SKM-1 treated with dmso at 0.1 percent for 144 hours (cell line): ENCODE measurements around the gene BAHD1.

Source experiments
- DNase-seq: peaks from one replicate; lab custom pipeline; 2025; ENCODE audit not compliant: unreplicated experiment; lab: John Stamatoyannopoulos, UW

Gene BAHD1

DNA sequence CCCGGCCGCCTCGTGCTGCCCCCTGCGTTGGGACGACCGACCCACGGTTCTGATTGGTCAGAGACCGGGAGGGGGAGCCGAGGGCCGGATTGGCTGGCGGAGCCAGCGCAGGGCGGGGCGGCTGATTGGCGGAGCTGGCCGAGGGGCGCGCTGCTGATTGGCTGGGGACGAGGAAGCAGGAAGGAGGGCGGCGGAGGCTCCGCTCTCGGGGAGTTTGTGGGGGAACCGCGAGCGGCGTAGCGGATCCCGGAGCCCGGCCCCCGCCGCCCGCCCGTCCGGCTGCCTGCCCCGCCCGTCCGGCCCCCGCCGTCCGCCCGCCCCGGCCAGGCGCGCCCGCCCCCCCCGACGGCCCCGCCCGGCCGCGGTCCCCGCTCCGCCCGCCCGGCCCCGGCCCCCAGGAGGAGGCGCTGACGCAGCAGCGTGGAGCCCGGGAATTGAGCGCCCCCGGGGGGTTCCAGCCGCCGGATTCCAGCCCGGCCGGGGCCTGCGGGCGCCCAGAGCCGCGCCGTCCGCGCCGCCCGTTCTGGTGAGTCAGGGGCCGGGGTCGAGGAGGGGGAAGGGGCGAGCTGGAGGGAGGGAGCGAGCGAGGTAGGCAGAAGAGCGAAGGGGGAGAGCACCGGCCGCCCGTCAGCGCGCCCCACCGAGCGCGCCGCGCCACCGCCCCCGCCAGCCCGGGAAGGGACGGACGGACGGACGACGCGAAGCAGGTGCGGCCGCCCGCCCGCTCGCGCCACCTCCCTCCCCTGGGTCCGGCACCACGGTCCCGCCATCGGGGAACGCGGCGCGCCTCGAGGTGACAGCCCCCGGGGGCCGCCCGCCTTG, at the start of gene BAHD1:
Gene BAHD1, plus strand, starts transcription at position 211 of the 822 bp plus-strand sequence. CDS start 17,512 bp downstream, outside the sequence.
- DNase-seq, result peak; percentile 92

DNA sequence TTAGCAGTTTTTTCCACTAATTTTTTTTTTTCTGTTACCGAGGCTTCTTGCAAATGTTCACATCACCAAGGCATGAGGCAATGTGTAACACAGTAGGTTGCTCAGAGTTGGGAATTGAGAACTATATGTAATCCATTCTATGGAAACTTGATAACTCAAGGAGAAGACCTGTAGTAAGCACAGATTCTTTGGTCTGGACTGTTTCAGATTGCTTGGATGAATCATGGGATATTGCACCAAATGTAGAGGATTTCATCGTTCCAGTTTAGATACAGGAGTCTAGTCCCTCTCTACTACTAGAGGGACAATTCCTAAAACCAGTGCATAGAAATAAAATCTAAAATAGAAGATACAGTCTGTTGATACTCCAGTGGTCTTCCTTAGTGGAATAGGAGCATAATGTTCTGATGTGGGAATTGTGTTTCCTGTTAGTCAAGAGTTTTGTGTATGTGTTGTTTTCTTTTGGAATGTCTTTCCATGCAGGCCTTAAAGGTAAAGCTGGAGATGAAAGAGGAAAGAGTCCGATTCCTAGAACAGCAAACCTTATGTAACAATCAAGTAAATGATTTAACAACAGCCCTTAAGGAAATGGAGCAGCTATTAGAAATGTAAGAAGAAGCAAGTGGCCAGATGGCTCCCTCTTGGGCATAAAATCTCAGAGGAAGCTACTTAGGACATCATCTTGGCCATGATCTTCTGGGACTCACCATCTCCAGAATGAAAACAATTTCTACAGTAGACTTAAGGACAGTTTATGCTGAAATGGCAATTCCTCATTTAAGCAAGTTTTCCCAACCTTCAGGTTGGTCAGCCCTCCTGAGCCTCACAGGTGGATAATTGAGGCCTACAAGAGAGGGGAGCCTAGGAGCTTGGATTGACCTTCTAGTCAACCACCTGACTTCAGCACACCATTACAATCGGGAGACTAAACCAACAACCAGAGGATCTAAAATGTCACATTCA, 47.5 kb upstream of the BAHD1 start:
- DNase-seq, result no peak

DNA sequence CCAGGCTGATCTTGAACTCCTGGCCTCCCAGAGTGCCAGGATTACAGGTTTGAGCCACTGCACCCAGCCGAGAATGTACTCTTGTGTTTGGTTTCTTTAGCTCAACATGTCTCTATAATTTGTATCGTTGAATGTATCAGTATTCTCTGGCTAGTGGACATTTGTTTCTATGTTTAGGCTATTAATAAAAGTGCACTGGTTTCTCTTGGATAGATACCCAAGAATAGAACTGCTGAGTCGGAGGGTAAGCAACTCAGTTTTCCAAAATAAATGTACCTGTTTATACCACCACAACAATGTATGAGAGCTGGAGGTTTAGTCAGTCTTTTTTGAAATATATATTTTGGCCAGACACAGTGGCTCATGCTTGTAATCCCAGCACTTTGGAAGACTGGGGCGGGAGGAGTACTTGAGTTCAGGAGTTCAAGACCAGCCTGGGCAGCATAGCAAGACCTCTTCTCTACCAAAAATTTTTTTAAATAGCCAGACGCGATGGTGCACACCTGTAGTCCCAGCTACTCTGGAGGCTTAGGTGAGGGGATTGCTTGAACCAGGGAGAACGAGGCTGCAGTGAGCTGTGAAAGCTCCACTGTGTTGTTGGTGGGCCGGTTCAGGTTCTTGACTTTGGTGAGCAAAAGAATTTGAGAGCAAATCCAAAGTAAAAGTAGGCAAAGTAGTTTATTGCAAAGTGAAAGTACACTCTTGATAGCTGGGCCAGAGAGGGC, 42.9 kb upstream of the BAHD1 start:
- no peak for DNase-seq

DNA sequence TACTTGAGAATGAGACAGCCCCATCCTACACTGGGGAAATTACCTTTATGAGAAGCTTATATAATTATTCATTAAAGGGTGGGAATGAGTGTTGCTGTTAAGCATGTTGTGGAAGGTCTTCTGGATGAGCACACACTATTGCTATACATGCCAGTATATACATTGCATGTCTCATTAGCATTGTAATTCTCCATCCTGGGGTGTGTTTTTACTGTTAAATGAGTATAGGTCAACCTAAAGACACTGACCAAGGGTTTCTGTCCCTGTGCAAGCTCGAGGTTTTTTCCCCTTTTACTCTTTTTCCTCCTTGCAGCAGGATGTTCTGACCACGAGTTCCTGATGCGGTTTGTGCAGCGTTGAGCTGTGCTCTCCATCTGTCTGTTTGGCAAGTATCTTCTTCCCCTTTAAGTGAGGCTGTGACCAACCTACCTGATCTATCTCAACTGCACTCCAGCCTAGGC, 42.3 kb upstream of the BAHD1 start:
- DNase-seq, result peak; percentile 94

DNA sequence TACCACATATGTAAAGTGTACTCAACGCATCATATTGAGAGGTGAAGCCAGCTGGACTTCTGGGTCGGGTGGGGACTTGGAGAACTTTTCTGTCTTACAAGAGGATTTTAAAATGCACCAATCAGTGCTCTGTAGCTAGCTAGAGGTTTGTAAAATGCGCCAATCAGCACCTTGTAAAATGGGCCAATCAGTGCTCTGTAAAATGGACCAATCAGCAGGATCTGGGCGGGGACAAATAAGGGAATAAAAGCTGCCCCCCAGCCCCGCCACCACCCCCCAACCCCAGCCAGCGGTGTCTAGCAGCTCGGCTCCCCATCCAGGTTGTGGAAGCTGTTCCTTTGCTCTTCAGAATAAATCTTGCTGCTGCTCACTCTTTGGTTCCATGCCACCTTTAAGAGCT, 41.4 kb upstream of the BAHD1 start:
- DNase-seq, result no peak

DNA sequence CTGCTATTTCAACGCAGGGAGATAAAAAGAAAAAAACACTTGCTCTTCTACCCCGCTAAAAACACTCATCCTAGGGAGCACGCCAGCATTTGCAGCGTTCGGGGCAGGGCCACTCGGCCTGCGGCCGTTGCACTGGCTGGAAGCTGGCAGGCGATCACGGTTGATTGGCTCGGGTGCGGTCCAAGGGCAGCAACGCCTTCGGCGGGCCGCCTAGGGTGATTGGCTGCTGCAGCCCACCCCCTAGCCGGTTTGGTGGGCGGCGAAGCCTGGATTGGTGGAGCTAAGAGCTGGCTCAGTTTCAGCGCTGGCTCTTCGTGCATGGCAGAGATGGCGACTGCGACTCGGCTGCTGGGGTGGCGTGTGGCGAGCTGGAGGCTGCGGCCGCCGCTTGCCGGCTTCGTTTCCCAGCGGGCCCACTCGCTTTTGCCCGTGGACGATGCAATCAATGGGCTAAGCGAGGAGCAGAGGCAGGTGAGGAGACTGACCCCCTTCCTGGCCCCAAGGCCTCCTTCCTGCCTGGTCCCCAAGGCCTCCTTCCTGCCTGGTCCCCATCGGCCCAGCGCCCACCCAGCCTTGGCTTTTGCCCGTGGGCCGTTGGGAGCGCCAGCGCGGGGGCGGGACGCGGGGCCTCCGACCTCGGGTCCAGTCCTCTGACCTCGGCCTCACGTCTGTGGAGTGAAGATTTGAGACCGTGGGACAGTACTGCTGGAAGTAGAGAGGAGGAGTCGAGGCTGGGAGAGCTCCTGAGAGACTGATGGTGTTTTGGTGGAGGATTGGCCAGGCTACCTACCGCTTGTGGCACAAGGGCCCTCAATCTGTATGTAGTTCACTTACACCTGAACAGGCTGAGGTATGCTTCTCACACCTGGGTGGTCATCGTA, 35.0 kb upstream of the BAHD1 start, which contains the start of gene IVD:
Gene IVD, plus strand, starts transcription at position 295 of the 881 bp plus-strand sequence. Its CDS starts 33 bp downstream, at position 328.
- DNase-seq, result peak; percentile 73

DNA sequence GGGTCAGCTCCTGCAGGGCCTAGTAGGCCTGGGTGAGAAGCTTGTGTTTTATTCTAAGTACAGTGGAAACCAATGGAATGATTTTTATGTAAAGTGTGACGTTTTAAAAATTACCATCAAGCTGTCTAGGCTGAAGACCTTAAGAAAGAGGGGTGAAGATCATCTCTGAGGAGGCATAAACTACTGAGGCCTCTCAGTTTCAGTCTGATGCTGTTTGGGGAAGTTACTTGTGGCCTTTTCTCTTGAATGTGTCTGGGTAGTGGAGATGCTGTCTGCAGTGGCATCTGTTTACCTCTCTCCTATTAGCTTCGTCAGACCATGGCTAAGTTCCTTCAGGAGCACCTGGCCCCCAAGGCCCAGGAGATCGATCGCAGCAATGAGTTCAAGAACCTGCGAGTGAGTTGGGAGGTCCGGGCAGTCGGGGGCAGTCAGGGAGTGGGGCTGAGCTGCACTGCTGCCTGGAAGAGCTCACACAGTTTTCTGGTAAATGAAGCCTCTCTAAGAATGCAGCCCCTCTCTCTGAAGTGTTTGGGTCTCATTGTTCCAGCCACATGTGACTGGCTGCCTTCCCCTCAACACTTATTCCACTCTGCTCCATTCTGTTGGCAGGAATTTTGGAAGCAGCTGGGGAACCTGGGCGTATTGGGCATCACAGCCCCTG, 33.3 kb upstream of the BAHD1 start:
- DNase-seq, result no peak

DNA sequence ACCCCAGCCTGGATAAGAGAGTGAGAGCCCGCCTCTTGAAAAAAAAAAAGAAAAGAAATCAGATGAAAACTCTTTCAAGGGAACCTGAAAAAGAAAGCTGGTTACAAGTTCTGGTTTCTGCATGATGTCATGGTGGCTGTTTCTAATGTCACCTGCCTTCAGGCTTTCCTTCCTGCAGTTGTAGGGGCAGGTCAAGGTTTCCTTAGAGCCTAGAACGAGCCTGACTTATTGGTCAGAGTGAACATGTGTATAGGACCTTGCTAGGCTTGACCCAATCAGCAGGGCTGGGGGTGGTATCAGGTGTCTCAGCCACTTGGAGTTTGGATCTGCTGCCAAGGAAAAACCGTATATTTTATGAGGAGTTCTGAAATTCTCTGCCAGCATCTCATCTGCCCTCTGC, 31.4 kb upstream of the BAHD1 start:
- DNase-seq, result no peak

DNA sequence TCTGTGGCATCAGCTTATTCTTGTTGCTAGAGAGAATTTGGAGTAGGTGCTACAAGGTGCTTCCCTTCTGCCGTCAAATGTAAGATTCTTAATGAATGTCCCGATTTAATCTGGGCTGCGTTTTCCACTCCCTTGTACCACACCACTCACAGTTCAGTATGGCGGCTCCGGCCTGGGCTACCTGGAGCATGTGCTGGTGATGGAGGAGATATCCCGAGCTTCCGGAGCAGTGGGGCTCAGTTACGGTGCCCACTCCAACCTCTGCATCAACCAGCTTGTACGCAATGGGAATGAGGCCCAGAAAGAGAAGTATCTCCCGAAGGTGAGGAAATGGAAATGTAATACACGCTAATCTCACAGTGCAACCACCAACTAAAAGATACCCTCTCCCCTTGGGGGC, 30.3 kb upstream of the BAHD1 start:
- DNase-seq, result no peak

DNA sequence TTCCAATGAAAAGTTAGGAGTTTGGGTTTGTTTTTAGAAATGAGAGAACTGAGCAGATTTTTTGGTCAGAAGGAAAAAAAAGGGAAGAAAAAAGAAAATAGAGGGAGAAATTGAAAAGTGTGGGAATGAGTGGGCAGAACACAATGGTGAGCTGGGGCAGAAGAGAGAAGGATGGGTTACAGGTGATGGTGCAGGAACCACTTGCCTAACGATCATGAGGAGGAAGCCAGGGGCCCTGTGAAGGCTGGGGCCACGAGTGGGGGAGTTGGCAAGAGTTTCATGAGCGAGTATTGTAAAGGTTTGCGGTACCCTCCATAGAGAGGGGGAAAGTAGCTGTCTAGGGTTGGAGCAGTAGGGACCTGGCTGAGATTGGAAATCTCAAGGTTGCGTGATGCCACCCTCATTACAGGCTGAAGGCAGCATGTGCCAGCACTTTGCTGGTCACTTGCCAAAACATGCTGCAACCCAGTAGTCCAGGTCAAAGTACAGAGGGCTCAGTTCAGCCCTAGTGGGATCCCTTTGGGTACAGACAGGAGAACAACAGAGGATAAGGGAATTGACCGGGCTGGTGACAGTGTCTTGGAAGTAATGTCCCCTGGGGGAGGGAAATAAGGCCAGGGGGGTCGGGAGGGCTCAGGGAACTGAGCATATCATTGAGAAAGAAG, 28.5 kb upstream of the BAHD1 start:
- no peak for DNase-seq

DNA sequence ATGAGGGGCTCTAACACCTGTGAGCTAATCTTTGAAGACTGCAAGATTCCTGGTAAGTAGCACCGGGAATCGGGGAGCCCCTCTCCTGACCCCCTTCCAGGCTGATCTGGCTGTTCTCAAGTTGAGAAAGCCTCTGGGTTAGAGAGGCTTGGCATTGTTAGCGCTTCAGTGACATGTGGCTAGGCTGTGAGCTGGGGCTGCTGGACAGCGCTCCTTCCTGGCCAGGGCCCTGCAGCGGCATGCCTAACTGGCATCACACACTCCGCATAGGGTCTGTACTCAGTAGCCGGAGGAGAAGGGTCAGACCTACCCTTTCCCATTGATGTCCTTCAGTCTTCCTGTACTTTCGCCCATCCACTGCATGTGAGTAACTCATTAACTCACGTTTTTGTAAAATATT, 27.7 kb upstream of the BAHD1 start:
- no peak for DNase-seq

DNA sequence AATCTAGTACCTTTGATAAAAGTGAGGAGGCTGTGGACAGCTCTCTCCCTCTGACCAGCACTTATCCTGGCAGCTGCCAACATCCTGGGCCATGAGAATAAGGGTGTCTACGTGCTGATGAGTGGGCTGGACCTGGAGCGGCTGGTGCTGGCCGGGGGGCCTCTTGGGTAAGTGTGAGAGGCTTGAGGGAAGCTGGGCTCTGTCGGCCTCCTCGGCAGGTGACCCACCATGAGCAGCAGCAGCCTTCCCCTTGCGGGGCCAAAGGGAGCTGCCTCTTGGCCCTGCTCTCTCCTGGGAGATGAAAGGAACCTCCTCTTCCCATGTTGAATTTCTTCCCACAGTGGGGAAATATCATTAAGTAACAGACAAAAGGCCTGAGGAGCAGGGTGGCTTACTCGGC, 25.9 kb upstream of the BAHD1 start:
- no peak for DNase-seq

DNA sequence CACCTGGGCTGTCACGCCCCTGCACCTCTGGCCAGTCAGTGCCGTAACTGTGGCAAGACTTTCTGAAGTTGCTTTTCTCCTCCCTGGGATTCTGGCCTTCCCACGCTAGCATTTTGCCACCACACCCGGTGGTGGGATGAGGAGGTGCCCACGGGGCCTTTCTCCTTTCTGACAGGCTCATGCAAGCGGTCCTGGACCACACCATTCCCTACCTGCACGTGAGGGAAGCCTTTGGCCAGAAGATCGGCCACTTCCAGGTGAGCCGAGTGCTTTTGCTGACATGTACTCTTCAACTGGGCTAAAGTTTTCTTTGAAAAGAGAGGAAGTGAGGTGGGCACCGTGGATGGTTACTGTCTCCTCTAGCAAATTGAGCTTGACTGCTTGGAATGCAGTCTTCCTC, 25.5 kb upstream of the BAHD1 start:
- no peak for DNase-seq

DNA sequence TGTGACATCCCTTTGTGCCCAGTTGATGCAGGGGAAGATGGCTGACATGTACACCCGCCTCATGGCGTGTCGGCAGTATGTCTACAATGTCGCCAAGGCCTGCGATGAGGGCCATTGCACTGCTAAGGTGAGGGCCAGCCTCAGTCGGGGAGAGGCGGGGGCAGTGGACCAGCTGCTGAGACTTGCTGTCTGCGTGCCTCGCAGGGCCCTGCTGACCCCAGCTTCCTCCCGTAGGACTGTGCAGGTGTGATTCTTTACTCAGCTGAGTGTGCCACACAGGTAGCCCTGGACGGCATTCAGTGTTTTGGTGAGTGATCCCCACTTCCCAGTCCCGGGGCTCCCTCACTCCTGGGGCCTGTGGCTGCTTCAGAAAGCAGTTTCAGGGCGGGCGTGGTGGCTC, 24.7 kb upstream of the BAHD1 start:
- no peak for DNase-seq

DNA sequence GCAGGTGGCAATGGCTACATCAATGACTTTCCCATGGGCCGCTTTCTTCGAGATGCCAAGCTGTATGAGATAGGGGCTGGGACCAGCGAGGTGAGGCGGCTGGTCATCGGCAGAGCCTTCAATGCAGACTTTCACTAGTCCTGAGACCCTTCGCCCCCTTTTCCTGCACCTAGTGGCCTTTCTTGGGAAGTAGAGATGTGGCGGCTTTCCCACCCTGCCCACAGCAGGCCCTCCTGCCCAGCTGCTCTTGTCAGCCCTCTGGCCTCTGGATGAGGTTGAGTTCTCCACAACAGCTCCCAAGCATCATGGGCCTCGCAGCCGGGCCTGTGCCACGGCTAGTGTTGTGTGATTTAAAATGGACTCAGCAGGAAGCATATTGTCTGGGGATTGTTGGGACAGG, 22.6 kb upstream of the BAHD1 start:
- DNase-seq, result no peak

DNA sequence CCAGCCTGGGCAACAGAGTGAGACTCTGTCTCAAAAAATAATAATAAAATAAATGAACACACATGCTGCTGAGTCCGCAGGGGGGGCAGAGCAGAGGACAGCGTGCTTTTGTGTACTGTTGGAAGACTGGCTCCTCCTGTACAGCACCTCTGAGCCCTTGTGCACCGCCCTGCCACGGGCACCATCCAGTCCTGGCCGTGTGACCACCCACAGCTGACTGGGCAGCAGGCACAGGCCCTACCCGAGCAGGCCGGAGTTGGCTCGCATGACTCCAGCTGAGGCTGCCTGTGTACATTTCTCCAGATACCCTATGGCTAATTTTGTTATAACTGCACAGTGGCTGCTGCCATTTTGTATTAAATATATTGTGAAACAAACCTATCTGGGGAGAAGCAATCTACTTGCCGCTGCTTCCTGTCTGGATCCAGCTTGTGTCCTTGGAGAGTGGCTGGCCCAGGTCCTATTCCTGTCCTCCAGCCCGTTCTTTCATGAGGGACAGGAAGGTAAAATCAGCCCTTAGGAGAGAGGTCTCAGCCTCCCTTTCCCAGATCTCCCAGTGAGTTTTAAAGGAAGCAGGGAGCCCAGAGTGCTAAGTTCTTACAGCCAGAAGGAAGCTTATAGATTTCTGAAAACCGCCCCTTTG, 20.6 kb upstream of the BAHD1 start:
- DNase-seq, result no peak

DNA sequence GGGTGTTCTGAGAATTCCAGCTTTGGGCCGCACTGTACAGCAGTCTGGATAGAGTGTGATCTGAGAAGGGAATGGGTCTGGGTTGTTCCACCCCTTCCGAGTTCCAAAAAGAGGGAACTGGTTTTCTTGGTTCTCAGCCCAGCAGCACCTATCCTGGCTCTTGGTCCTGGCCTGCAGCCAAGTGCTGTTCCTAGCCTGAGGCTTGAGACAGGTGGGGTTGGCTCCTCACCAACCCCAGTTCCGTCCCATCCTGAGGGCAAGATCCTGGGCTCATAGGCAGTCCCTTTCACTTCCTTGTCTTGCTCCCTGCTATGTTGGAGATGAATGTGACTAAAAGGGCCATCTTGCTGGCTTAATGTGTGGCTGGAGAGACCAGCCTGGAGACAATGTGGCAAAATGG, 20.0 kb upstream of the BAHD1 start:
- DNase-seq, result no peak
